ENCODE results near the gene CSRP3. TPM values are rescaled to one million over a fixed set of nuclear protein-coding genes. Genes with fewer than 3 reads are reported as not detected.

The CSRP3 gene
- total RNA-seq, 1 donor from 2014 or later = not detected

GRCh38 chr11:19232910-19233503 is 31.2 kb upstream of the CSRP3 start:
- Mint-ChIP-seq H3K27me3 (ENCODE audit: low read depth) (no peaks in the 10 kb centered on the region), H3K9me3 (no peaks in the 10 kb centered on the region), H3K36me3 (ENCODE audit: low read depth) (peaks cover 17% of the 10 kb centered on the region), H3K27ac (ENCODE audit: unreplicated experiment) (no peak overlapping the region), H3K4me1 (no peaks in the 10 kb centered on the region), H3K4me3 (no peak overlapping the region)
- DNase-seq (ENCODE audit: low read depth, low spot score) = no peak
- TF ChIP-seq CTCF (conservative IDR thresholded peaks at IDR 0.05) = no peak

- H3K27ac Mint-ChIP-seq (ENCODE audit: unreplicated experiment) = no peak overlapping the region
- DNase-seq (ENCODE audit: low read depth, low spot score) = no peak
- no peak overlapping the region for H3K4me3 Mint-ChIP-seq
- no peaks in the 10 kb centered on the region for H3K9me3 Mint-ChIP-seq
- no peak for TF ChIP-seq CTCF (conservative IDR thresholded peaks at IDR 0.05)
- H3K36me3 Mint-ChIP-seq (ENCODE audit: low read depth) = peaks cover 17% of the 10 kb centered on the region
- H3K4me1 Mint-ChIP-seq = no peaks in the 10 kb centered on the region
- no peaks in the 10 kb centered on the region for H3K27me3 Mint-ChIP-seq (ENCODE audit: low read depth)
Observed at GRCh38 chr11:19229671-19230070, 27.9 kb upstream of the CSRP3 start.

DNA sequence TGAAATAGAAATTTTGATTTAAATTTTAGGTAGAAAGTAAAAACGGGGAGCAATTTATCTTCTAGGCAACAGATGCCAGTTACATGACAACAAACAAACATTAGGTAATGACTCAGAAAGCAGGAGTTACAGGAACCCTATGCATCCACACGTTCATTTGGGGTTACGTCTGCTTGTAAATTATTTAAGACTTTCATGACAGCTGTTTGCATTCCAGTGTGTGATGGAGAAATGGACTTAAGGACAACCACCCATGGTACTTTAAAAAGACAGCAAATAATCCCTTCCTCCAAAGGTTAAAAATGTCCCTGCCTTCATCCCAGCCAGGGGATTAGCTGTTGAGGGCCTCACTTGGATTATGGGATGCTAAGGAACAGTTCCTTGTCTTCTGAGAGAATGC is 27.2 kb upstream of the CSRP3 start:
- Mint-ChIP-seq H3K4me3 (no peak overlapping the region), H3K9me3 (no peaks in the 10 kb centered on the region), H3K4me1 (no peaks in the 10 kb centered on the region), H3K36me3 (ENCODE audit: low read depth) (peaks cover 21% of the 10 kb centered on the region), H3K27ac (ENCODE audit: unreplicated experiment) (no peak overlapping the region), H3K27me3 (ENCODE audit: low read depth) (no peaks in the 10 kb centered on the region)
- DNase-seq (ENCODE audit: low read depth, low spot score) = no peak
- no peak for TF ChIP-seq CTCF (conservative IDR thresholded peaks at IDR 0.05)

DNA sequence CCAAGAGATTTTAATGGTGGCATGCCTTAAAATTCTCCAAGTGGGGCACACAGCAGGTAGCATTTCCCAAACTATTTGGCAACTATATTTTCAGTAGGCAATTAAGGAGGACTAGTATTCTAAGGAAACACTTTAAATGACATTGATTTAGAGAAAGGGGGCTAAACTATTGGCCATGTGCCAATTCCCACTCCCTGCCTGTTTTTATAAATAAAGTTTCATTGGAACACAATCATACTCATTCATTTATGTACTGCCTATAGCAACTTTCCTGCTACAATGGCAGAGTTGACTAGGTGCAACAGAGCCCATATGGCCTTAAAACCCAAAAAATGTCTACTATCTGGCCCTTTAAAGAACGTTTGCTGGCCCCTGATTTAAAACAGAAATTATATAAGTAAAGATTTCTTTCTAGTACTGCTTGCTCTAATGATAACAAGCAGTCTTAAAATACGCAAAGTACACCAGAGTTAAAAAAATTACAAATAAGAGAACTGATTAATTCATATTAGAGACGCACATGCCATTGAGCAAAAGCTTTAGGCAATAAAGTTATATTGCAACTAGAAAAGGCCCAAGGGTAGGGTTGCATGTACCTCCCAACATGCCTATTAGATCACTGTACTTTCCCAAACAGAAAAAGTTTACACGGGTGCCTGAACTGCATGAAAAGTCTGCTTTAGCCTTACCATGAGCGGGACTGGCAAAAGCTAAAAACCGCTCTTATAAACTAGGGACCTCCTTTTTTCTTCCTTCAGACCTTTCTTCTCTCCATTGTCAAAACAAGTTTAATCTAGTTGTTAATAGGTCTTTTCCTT is 24.8 kb upstream of the CSRP3 start:
- TF ChIP-seq CTCF (conservative IDR thresholded peaks at IDR 0.05) = no peak
- H3K4me1 Mint-ChIP-seq = no peaks in the 10 kb centered on the region
- H3K27ac Mint-ChIP-seq (ENCODE audit: unreplicated experiment) = no peak overlapping the region
- H3K4me3 Mint-ChIP-seq = no peak overlapping the region
- H3K27me3 Mint-ChIP-seq (ENCODE audit: low read depth) = no peaks in the 10 kb centered on the region
- peaks cover 3% of the 10 kb centered on the region for H3K9me3 Mint-ChIP-seq
- DNase-seq (ENCODE audit: low read depth, low spot score) = no peak
- H3K36me3 Mint-ChIP-seq (ENCODE audit: low read depth) = peaks cover 32% of the 10 kb centered on the region

- Mint-ChIP-seq H3K4me1 (no peaks in the 10 kb centered on the region), H3K4me3 (no peak overlapping the region), H3K9me3 (peaks cover 3% of the 10 kb centered on the region), H3K27ac (ENCODE audit: unreplicated experiment) (no peak overlapping the region), H3K27me3 (ENCODE audit: low read depth) (no peaks in the 10 kb centered on the region), H3K36me3 (ENCODE audit: low read depth) (peaks cover 30% of the 10 kb centered on the region)
- no peak for TF ChIP-seq CTCF (conservative IDR thresholded peaks at IDR 0.05)
- DNase-seq (ENCODE audit: low read depth, low spot score) = no peak
Observed at GRCh38 chr11:19225581-19225980, 23.8 kb upstream of the CSRP3 start.

All from neural crest cell (in vitro differentiated cells).